ENCODE results near the gene CELF5.

GRCh38 chr19:3198901-3199700, 25.4 kb upstream of the CELF5 start:
- TF ChIP-seq CTCF (conservative IDR thresholded peaks at IDR 0.05) (no peak), EZH2 (IDR thresholded peaks at IDR 0.05; ENCODE audit: low read depth) (no peak)

Measured in PC-9 (cell line).